DOHH2 (cell line): Measurements from ENCODE around the gene DDX21.

Experiments used
- CTCF ChIP-seq: fragments of 200-600 bp; sonication (generic); IDR thresholded peaks from one replicate; pipeline ENCODE4 v1.5.1; 2014; ENCODE audit warnings: antibody characterized with exemption, mild to moderate bottlenecking, low read depth, low read length; ENCODE audit not compliant: poor library complexity, severe bottlenecking
- EZH2phosphoT487 ChIP-seq: fragments of 200-600 bp; sonication (generic); IDR thresholded peaks from 2 replicates; pipeline ENCODE4 v1.6.1; 2017; ENCODE audit warnings: borderline replicate concordance, mild to moderate bottlenecking, antibody characterized with exemption, low read length, moderate library complexity, mixed read lengths

GRCh38 chr10:68982389-68982788 is 26.4 kb downstream of the DDX21 start:
- TF ChIP-seq CTCF (no peak), EZH2phosphoT487 (no peak)
